Measurements from ENCODE around the gene COL23A1. TPM values are rescaled to one million over a fixed set of nuclear protein-coding genes. Genes with fewer than 3 reads are reported as not detected.

The COL23A1 gene
- total RNA-seq, 1 donor from 2014 or later = 4.3 TPM

- TF ChIP-seq CTCF (IDR thresholded peaks at IDR 0.05) = no peak
- intact Hi-C loops (cut with DNase I) = no loop called here
- no peak overlapping the region for H3K4me3 ChIP-seq
- no peaks in the 10 kb centered on the region for H3K4me1 ChIP-seq
- DNase-seq (ENCODE audit: low spot score in 2 of 2) = peak in 1 of 2 donors; percentile 28
- no peaks in the 10 kb centered on the region for H3K36me3 ChIP-seq
- H3K9me3 ChIP-seq = no peaks in the 10 kb centered on the region
- H3K27ac ChIP-seq = no peak overlapping the region
- no peaks in the 10 kb centered on the region for H3K27me3 ChIP-seq
These were observed 393.8 kb downstream of the COL23A1 start for GRCh38 chr5:178196281-178196812.

GRCh38 chr5:178194026-178194425 lies 396.2 kb downstream of the COL23A1 start:
- Histone ChIP-seq H3K27me3 (no peaks in the 10 kb centered on the region), H3K27ac (no peak overlapping the region), H3K36me3 (no peaks in the 10 kb centered on the region), H3K4me1 (no peaks in the 10 kb centered on the region), H3K4me3 (no peak overlapping the region), H3K9me3 (no peaks in the 10 kb centered on the region)
- intact Hi-C loops (cut with DNase I) = no loop called here
- DNase-seq (ENCODE audit: low spot score in 2 of 2) = no peak
- TF ChIP-seq CTCF (IDR thresholded peaks at IDR 0.05) = no peak

- Histone ChIP-seq H3K4me3 (no peak overlapping the region), H3K27ac (no peak overlapping the region), H3K9me3 (no peaks in the 10 kb centered on the region), H3K27me3 (no peaks in the 10 kb centered on the region), H3K36me3 (no peaks in the 10 kb centered on the region), H3K4me1 (no peaks in the 10 kb centered on the region)
- TF ChIP-seq CTCF (IDR thresholded peaks at IDR 0.05) = no peak
- DNase-seq (ENCODE audit: low spot score in 2 of 2) = no peak
- intact Hi-C loops (cut with DNase I) = no loop called here
These were observed 396.9 kb downstream of the COL23A1 start for GRCh38 chr5:178193251-178193809.

- no peaks in the 10 kb centered on the region for H3K4me1 ChIP-seq
- no peak for DNase-seq (ENCODE audit: low spot score in 2 of 2)
- H3K36me3 ChIP-seq = no peaks in the 10 kb centered on the region
- H3K27ac ChIP-seq = no peak overlapping the region
- no peak for TF ChIP-seq CTCF (IDR thresholded peaks at IDR 0.05)
- intact Hi-C loops (cut with DNase I) = no loop called here
- no peaks in the 10 kb centered on the region for H3K27me3 ChIP-seq
- H3K9me3 ChIP-seq = no peaks in the 10 kb centered on the region
- H3K4me3 ChIP-seq = no peak overlapping the region
These were observed 397.4 kb downstream of the COL23A1 start for GRCh38 chr5:178192787-178193186.

GRCh38 chr5:178192244-178192643 lies 397.9 kb downstream of the COL23A1 start:
- no peak overlapping the region for H3K27ac ChIP-seq

More at GRCh38 chr5:178192244-178192643, 397.9 kb downstream of the COL23A1 start:
- no peak for TF ChIP-seq CTCF (IDR thresholded peaks at IDR 0.05)
- no peak for DNase-seq (ENCODE audit: low spot score in 2 of 2)
- no peaks in the 10 kb centered on the region for H3K9me3 ChIP-seq
- no peaks in the 10 kb centered on the region for H3K4me1 ChIP-seq
- no peak overlapping the region for H3K4me3 ChIP-seq
- H3K27me3 ChIP-seq = no peaks in the 10 kb centered on the region
- intact Hi-C loops (cut with DNase I) = no loop called here
- no peaks in the 10 kb centered on the region for H3K36me3 ChIP-seq

All from ascending aorta (tissue), 2 donors.